NCI-H510A treated with DMSO at 0.1 percent for 48 hours (cell line): Measurements from ENCODE around the gene LOC128125822.
"Not testable (repeated sequence)": the region's sequence is repeated elsewhere in the genome, so short reads cannot be mapped to it uniquely, and the experiment has no call there.

Experiments used
- DNase-seq: peaks from one replicate; lab custom pipeline; 2025; lab: John Stamatoyannopoulos, UW

LOC128125822 gene

DNA sequence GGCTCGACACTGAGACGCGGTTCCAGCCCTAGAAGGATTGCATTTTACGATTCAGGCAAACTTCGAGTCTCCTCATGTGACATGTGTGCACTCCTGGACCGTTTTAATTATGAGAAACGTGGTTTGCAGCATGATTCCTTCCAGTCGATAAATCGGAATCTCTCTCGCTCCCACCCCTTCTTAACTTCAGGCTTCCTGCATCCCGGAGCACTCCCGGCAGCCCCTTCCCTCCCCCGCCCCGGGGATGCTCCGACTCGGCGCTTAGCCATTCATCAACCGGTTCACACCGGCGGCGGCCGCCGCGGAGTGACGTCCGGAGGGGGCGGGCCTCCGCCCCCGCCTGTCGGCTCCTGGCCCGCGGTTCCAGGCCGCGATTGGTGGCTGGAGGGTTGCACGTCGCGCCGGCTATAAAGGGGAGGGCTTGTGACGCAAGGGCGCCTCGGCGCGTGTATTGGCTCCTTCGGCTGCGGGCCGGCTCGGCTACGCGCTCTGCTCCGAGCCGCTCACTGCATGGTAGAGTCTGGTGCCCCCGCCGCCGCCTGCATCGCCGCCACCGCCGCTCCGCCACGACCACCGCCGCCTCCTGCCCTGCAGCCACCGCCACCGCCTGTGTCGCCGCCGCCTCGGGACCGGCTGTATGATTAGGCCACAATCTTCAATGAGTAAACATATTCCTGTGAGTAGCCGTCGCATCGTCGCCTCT lies at the start of gene LOC128125822, which contains the start of gene PTP4A1:
Gene LOC128125822 (plus strand): TSS at position 437 of the 703 bp plus-strand sequence.
Gene PTP4A1 (plus strand): TSS at position 437 of the 703 bp plus-strand sequence. CDS start 4,401 bp downstream, outside the sequence.
- DNase-seq = peak; percentile 85

DNA sequence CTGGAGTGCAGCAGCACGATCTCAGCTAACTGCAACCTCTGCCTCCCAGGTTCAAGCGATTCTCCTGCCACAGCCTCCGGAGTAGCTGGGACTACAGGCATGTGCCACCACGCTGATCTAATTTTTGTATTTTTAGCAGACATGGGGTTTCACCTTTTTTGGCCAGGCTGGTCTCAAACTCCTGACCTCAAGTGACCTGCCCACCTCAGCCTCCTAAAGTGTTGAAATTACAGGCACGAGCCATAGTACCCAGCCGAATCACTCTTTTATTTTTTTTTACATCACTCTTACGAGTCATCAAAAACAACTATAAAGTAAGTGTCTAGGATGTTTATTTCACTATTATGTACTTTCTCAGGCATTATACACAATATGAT lies 49.4 kb upstream of the LOC128125822 start:
- DNase-seq = not testable (repeated sequence)

DNA sequence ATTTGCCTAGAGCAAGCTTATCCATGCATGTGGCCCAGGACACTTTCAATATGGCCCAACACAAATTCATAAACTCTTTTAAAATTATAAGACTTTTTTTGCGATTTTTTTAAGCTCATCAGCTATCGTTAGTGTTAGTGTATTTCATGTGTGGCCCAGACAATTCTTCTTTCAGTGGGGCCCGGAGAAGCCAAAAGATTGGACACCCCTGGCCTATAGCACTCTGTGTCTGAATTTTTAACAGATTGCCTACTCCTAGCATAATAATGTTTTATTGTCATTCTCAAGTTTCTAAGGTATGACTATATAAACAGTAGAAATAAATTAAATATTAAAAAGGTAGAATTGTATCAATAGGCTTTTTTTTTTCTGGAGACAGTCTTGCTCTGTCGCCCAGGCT lies 48.6 kb upstream of the LOC128125822 start:
- no peak for DNase-seq

DNA sequence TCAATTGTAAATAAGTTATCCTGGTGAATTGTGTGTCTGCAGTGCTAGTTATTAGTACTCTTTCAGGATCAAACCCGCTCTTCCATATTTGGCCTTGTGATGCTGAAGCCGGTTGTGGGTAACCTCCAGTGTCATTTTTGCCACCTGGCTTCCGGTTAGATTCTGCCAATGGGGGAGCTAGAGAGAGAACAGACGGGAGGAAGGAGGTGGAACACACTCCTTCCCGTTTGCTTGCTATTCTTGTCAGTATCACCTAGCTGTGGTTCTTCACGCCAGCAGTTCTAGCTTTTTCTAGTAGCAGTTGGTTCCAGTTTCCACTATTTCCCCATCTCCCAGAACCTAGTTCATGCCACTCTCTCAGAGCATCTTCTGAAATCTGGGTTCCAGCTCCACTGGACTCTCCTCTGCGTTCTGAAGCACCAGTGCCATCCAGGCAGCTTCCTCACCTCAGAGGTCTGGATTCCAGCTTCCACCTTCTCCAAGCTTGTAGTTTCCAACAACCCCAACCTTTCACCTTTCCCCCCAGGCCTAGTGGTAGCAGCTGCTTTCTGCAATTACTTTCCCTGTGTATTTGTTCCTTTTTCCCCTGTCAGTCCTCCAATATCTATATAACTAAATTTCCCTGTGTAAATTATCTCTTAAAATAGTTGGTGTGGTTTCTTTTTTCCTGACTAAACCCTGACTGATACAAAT lies 46.9 kb upstream of the LOC128125822 start:
- no peak for DNase-seq

DNA sequence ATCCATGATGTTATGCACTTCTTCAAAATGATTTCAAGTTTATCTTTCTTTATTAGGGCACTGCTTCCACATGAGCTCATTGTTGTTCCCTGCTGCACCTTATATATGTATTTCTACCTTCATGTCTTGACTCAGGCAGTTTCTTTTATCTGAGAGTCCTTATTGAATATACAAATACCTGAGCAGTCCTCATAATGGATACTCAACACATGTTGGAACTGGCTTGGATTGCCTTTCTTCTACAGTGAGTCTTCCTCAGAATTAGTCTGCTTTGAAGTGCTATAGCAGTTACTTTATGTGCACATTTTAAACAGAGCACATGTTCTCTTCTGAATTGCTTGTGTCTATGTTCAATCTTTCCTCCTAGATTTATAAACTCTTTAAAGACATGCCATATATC lies 45.3 kb upstream of the LOC128125822 start:
- no peak for DNase-seq

DNA sequence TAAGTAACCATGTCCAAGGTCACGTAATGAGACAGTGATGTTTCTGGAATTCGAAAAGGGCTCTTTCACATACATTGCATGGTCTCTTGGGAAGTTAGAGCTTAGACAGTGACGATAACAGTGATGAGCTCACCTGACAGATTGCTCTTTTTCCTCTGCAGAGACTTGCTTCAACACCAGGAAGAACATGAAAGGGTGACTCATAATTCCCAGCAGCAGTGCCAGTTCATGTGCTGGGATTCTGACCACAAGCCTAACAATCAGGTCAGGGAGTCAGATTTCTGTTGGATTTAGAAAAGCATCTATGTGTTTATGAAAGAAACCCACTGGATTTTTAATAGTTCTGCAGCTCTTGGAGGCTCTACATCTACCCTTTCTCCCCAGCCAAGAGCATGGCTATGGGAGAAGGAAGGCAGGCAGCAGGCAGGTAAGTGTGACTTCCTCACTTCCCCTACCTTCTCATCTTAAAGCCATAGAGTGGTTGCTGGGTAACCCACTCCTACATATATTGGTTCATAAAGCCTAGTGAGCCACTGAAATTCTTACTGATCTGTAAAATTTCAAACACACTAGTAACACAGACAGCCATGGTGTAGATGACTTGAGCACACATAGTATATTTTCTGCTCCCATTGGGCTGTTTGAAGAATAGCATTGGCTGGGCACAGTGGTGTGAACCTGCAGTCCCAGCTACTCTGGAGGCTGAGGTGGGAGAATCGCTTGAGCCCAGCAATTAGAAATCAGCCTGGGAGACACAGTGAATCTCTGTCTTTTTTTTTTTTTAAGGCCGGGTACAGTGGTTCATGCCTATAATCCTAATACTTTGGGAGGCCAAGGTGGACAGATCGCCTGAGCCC lies 44.4 kb upstream of the LOC128125822 start:
- DNase-seq = no peak

DNA sequence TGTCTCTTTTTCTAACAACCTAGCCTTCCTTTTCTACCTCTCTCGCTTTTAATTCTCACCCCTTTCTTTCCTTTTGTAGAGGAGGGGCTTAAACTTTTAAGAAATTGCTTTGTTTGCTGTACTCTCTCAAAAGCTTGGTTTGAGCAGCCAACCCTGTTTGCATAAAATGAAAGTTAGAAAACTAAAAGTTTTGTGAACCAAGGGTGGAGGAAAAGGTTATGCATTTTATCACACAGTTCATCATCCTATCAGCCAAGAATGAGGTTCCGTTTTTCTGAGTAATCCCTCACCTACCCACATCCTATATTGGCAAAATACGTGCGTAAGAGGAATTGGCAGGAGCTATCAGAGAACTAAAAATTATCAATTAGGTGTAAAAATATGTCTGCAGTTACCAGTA lies 42.8 kb upstream of the LOC128125822 start:
- DNase-seq = no peak

DNA sequence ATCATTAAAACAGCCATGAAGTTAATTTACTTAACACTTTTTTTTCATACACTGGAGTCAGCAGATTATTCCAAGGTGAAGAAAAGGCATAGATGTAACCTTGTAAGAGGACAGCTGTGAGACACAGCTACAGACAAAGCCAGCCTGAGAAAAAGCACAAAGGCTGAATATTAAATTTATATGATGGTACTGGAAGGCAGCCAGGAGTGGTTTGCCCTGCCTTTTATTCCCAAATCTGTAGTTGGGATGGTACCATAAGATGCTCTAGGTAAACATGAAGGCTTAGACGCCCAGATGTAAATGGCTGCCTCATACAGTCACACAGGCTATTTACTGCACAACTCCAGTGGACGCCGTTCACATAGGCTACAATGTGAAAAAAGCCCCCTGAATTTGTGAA lies 42.1 kb upstream of the LOC128125822 start:
- DNase-seq = no peak

DNA sequence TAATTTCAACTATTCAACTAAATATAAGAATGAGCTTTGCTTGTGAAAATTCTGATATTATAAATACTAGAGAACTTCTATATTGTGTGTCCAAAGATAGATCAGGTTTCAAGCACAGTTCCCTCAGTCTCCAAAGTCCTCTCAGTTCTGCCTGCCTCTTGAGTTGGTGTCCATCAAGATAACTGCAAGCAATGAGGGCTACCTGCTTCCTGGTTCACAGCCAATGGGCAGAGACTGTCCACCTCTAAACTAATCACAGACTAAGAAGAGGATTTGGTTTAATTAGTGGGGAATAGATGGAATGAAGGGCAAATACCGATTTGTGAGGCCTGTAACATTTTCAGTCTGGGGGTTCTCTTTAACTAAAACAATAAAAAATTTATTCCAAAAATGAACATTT lies 41.3 kb upstream of the LOC128125822 start:
- DNase-seq = no peak

DNA sequence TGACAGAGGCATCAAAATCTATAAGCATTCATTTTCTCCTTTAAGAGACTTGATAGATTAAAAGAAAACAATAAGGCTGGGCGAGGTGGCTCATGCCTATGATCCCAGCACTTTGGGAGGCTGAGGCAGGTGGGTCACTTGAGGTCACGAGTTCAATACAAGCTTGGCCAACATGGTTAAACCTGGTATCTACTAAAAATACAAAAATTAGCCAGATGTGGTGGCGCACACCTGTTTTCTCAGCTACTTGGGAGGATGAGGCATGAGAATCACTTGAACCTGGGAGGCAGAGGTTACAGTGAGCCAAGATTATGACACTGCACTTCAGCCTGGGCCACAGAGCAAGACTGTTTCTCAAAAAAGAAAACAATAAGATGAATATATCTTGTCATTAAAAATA lies 39.3 kb upstream of the LOC128125822 start:
- no peak for DNase-seq

DNA sequence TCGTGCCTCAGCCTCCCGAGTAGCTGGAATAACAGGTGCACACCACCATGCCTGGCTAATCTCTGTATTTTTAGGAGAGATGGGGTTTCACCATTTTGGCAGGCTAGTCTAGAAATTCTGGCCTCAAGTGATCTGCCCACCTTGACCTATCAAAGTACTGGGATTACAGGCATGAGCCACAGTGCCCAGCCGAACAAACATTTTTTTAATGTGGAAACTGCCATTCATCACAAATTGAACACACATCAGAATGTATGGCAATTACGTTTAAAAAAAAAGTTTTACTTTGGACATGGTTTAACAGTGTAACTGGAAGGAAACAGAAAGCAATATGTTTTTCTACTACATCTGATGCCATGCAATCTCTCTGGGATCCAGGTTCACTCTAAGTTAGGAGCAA lies 38.3 kb upstream of the LOC128125822 start:
- no peak for DNase-seq

DNA sequence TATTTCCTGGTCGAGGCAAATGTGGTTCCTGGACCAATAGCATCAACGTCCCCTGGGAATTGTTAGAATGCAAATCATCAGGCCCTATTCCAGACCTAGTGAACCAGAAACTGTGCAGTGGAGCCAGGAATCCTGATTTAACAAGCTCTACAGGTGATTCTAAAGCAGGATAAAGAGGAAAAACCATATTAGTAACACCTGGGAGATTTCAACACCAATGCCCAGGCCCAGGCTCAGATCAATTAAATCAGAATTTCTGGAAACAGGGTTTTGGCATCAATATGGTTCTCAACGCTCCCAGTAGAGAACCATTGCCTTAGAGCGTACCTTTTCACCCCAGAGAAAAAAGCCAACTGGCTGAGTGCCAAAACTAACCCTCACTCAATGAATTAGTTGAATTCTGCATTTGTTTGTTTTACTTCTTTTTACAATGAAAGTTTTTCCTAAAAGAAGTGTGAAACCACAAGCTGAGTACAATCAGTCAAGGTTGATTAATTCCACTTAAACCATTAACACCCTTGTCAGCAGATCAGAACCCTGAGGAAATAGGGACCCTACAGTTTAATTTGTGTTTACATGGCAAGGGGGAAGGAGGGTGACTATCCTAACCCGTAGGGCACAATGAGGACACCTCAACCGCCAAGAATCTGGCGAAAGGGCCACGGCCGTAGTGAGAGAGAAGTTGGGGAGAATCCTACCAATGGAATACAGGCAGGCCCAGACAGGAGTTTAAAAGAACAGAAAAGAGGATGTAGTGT lies 34.9 kb upstream of the LOC128125822 start:
- DNase-seq = no peak

DNA sequence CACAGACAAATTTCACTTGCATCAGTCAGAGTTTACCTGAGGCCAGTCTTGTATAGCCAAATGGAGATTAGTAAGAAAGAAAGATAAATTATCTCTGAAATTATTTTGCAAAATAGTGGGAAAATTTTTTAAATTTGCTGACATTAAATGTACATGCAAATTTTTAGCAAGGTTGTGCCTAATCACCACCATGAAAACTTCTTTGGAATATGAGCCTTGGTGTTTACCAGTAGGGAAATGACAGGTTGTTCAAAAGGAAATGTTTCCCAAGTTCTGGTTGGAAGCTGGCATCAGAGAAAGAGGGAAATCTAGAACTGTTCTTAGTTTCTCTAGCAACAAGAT lies 34.4 kb upstream of the LOC128125822 start:
- DNase-seq = no peak

DNA sequence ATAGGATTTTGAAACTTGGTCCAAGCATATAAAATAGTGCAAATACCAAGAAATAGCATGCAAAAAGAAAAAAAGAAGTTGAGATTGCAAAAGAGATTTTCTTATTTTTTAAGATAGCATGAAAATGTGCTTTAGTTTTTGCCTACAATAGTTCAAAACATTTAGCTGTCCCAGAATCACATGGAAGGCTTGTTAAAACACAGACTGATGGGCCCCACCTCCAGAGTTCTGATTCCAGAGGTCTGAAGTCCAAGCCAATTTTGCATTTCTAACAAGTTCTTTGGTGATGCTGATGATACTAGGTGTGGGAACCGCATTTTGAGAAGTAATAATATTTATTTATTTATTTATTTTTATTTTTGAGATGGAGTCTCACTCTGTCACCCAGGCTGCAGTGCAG lies 33.7 kb upstream of the LOC128125822 start:
- DNase-seq = no peak

DNA sequence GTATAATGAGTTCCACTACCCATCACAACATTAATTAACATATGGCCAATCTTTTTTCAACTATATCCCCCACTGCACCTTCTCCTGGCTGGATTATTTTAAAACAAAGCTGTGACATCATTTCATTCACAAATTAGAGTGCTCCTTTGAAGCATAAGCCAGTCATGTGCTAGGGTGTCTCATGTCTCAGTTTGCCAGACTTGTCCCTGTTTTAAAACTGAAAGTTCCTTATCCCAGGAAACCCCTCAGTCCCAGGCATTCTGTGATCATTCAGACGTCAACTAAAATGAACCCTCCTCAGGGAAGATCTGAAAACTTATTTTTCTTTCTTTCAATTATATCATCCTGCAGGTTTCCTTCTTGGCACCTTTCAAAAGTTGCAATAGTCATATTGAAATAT lies 29.3 kb upstream of the LOC128125822 start:
- no peak for DNase-seq

DNA sequence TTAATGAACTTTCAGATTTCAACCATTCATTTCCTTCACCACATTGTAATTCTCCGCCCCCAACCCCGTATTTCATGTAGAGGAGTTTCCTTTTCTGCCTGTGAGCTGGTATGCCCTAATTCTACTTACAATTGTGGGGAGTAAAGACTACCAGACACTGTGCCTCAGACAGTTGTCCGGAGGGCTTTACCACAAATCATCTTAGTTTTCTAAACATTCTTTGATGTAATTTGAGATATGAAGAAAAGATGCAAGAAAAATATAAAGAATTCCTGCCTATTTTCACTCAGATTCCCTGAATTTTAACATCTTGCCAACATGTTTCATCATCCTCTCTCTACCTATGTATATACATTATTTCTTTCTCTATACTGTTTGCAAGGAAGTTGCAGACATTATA lies 28.3 kb upstream of the LOC128125822 start:
- DNase-seq = no peak

DNA sequence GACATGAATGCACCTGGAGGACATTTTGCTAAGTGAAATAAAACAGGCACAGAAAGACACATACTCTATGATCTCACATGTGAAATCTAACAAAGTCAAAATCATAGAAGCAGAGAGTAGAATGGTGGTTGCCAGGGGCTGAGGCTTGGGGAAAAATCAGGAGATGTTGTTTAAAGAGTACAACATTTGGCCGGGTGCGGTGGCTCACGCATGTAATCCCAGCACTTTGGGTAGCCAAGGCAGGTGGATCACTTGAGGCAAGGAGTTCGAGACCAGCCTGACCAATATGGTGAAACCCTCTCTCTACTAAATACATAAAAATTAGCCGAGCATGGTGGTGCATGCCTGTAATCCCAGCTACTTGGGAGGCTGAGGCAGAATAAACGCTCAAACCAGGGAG lies 26.0 kb upstream of the LOC128125822 start:
- DNase-seq = no peak

DNA sequence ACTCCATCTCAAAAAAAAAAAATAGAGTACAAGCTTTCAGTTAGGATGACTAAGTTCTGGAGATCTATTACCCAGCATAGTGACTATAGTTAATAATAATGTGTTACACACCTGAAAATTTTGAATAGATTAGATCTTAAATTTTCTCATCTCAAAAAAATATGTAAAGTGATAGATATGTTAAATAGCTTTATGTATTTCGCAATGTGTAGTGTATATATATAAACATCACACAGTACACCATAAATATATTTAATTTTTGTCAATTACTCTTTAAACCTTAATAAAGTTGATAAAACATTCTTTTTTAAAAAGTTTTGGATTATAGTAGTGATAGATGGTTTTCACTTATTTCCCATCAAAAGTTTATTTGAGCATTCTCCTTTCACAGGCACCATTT lies 25.6 kb upstream of the LOC128125822 start:
- no peak for DNase-seq

DNA sequence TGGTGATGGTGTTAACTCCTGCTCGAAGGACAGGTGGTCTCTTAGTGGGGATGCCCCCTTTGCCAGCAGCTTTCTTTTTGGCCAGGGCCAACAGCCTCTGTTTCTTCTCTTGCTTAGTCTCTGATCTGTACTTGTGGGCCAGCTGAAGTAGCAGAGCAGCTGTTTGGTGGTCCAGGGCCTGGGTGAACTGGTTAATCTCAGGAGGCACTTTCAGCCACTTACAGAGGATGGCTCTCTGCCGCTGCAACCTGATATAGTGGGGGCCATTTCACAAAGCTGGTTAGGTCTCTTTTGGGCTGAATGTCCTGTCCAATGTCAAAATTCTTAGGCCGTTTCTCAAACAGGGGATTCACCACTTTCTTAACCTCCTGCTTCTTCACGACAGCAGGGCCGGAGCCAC lies 23.2 kb upstream of the LOC128125822 start:
- no peak for DNase-seq

DNA sequence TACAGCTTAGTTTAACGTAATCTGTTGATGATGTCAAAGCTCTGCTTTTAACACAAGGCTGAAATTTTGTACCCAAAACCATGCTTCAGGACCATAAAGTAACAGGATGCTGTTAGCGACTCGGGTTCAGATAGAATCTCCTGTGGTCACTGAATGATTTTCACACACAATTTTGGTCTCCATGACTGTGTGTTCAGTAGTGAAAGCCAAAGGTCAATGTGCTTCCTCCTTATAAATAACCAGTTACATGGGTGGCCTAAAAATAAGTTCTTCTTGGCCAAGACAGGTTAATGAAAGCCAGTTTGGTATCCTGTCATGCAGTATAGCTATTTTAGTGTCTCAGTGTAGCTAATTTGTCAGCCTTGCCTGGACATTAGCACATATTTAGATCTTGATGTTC lies 19.1 kb upstream of the LOC128125822 start:
- DNase-seq = no peak

DNA sequence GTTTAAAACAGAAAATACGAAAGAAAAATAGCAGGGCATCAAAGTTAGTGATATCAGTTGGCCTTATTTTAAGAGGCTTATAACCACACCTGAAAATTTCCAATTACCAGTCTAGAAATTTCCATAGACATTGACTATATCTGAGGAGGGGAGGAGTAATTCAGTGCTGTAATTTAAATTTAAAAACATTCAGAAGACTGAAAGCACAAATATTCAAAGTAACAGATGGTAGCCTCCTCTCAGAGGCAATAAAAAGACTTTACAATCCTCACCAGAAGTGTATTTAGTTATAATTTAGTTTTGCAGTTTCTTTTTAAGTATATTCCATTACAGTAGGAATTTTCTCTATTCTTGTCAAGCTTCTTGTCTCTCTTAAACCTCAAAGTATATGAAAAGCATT lies 18.4 kb upstream of the LOC128125822 start:
- no peak for DNase-seq

DNA sequence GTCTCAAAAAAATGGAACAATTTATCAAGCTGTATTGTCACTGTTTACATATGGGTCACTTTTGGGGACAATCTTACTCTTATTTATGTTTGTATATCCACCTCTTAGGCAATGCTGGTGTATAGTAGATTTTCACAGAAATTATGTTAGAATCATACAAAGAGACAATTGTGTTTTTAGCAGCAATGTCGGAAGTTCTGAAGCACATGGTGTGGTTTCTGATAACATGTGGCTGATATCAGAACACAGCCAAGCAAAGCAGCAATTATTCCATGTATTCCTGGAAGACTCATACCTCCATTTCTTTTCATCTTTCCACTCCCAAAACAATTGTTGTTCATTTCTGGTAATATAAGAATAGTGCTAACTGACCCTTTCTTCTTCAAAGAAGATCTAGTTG lies 17.5 kb upstream of the LOC128125822 start:
- DNase-seq = no peak
